Hepatocyte (in vitro differentiated cells): ENCODE results near the gene MYBPC2. TPM values are rescaled to one million over a fixed set of nuclear protein-coding genes. Genes with fewer than 3 reads are reported as not detected.
A peak's percentile ranks its signal among the peaks of the same experiment; 100 is the strongest.

Experiments
- DNase-seq: peaks from one replicate; pipeline ENCODE4 v3.0.0-alpha.2; 2016; ENCODE audit warnings: low spot score
- H2AFZ ChIP-seq: fragments of 200-600 bp; sonication (generic); 2 replicates; pipeline ENCODE4 v1.6.0; 2016; ENCODE audit warnings: antibody characterized with exemption, mild to moderate bottlenecking
- H3K27ac ChIP-seq: fragments of 200-600 bp; sonication (generic); 2 replicates; pipeline ENCODE4 v1.5.1; 2016; ENCODE audit warnings: mild to moderate bottlenecking
- H3K27me3 ChIP-seq: fragments of 200-600 bp; sonication (generic); 2 replicates; pipeline ENCODE4 v1.6.1; 2016
- H3K36me3 ChIP-seq: fragments of 200-600 bp; sonication (generic); replicated peaks from 2 replicates; pipeline ENCODE4 v1.5.1; 2016; ENCODE audit warnings: low read depth; ENCODE audit not compliant: insufficient read depth
- H3K4me1 ChIP-seq: fragments of 200-600 bp; sonication (generic); 2 replicates; pipeline ENCODE4 v1.5.1; 2016; ENCODE audit warnings: mild to moderate bottlenecking, moderate library complexity; ENCODE audit not compliant: insufficient read depth
- H3K4me2 ChIP-seq: fragments of 200-600 bp; sonication (generic); 2 replicates; pipeline ENCODE4 v1.6.0; 2016
- H3K4me3 ChIP-seq: fragments of 200-600 bp; sonication (generic); 2 replicates; pipeline ENCODE4 v1.5.1; 2016; ENCODE audit warnings: mild to moderate bottlenecking
- H3K79me2 ChIP-seq: fragments of 200-600 bp; sonication (generic); 2 replicates; pipeline ENCODE4 v1.6.0; 2017; ENCODE audit warnings: mild to moderate bottlenecking
- H3K9me2 ChIP-seq: fragments of 200-600 bp; sonication (generic); replicated peaks from 2 replicates; pipeline ENCODE4 v1.6.0; 2017; ENCODE audit warnings: mild to moderate bottlenecking; ENCODE audit not compliant: insufficient read depth
- H3K9me3 ChIP-seq: fragments of 200-600 bp; sonication (generic); 2 replicates; pipeline ENCODE4 v1.5.1; 2016; ENCODE audit warnings: low read depth, mild to moderate bottlenecking
- H4K20me1 ChIP-seq: fragments of 200-600 bp; sonication (generic); 2 replicates; pipeline ENCODE4 v1.6.0; 2016; ENCODE audit warnings: mild to moderate bottlenecking; ENCODE audit not compliant: insufficient read depth, poor library complexity, severe bottlenecking
- CTCF ChIP-seq: fragments of 200-600 bp; sonication (generic); IDR thresholded peaks from 2 replicates; pipeline ENCODE4 v1.5.1; 2016; ENCODE audit warnings: antibody characterized with exemption, mild to moderate bottlenecking; ENCODE audit not compliant: poor library complexity
- EZH2 ChIP-seq: fragments of 200-600 bp; sonication (generic); IDR thresholded peaks from 2 replicates; pipeline ENCODE4 v1.6.1; 2016; ENCODE audit warnings: antibody characterized with exemption, mild to moderate bottlenecking, borderline replicate concordance
- EZH2phosphoT487 ChIP-seq: fragments of 200-600 bp; sonication (generic); IDR thresholded peaks from one replicate; pipeline ENCODE4 v1.6.1; 2018; ENCODE audit warnings: antibody characterized with exemption, mild to moderate bottlenecking, low read depth, moderate library complexity; ENCODE audit not compliant: unreplicated experiment, severe bottlenecking
- WGBS: methylation state at CpG from one replicate; pipeline ENCODE4 v1.1.6; 2016; ENCODE audit warnings: low lambda C conversion rate; ENCODE audit errors: missing lambda C conversion rate; 5-methylcytosine and 5-hydroxymethylcytosine counted together
- polyA plus RNA-seq: library from polyadenylated mRNA; unstranded; fragments of >200 nt; fragmentation: Nextera tagmentation; extraction: Ambion mirVana; gene quantifications from 2 replicates; pipeline ENCODE4 v1.2.1, GENCODE V29; 2016
- total RNA-seq: library from RNA; depleted of rRNA; stranded (reverse); fragments of >200 nt; gene quantifications from 2 replicates; pipeline ENCODE4 v1.2.3, GENCODE V29; 2014

MYBPC2 gene
- total and polyA plus RNA-seq, 2 experiments from 2014 or later = 0.07 TPM; not detected in 1

GRCh38 chr19:50447750-50448149 is 15.1 kb downstream of the MYBPC2 start:
- Histone ChIP-seq H3K9me2 (no peaks in the 10 kb centered on the region), H4K20me1 (no peaks in the 10 kb centered on the region), H2AFZ (no peak overlapping the region), H3K4me2 (no peak overlapping the region), H3K27me3 (no peaks in the 10 kb centered on the region), H3K4me1 (no peaks in the 10 kb centered on the region), H3K9me3 (no peaks in the 10 kb centered on the region), H3K4me3 (no peak overlapping the region), H3K36me3 (no peaks in the 10 kb centered on the region), H3K27ac (no peak overlapping the region), H3K79me2 (no peaks in the 10 kb centered on the region)
- TF ChIP-seq EZH2phosphoT487 = no peak
- no peak for TF ChIP-seq CTCF
- no peak for TF ChIP-seq EZH2
- no peak for DNase-seq
- 96% methylated on average over 10 of the region's 10 CpGs for WGBS

- no peak overlapping the region for H3K4me3 ChIP-seq
- H3K9me3 ChIP-seq = no peaks in the 10 kb centered on the region
- no peaks in the 10 kb centered on the region for H3K36me3 ChIP-seq
- H3K4me1 ChIP-seq = no peaks in the 10 kb centered on the region
- DNase-seq = peak; percentile 6
- H3K4me2 ChIP-seq = no peak overlapping the region
- H4K20me1 ChIP-seq = no peaks in the 10 kb centered on the region
- H2AFZ ChIP-seq = no peak overlapping the region
- TF ChIP-seq CTCF (no peak), EZH2phosphoT487 (no peak), EZH2 (no peak)
- no peaks in the 10 kb centered on the region for H3K27me3 ChIP-seq
- no peak overlapping the region for H3K27ac ChIP-seq
- no peaks in the 10 kb centered on the region for H3K79me2 ChIP-seq
- 79% methylated on average over 14 of the region's 14 CpGs for WGBS
- H3K9me2 ChIP-seq = no peaks in the 10 kb centered on the region
These were observed 16.7 kb downstream of the MYBPC2 start for GRCh38 chr19:50449236-50449899.

GRCh38 chr19:50450369-50451222 is 17.9 kb downstream of the MYBPC2 start:
- H3K4me3 ChIP-seq = no peak overlapping the region
- DNase-seq = no peak
- H3K27ac ChIP-seq = no peak overlapping the region
- H3K4me2 ChIP-seq = no peak overlapping the region
- H3K36me3 ChIP-seq = no peaks in the 10 kb centered on the region
- TF ChIP-seq CTCF = no peak
- no peak for TF ChIP-seq EZH2phosphoT487
- TF ChIP-seq EZH2 = no peak
- no peaks in the 10 kb centered on the region for H3K4me1 ChIP-seq
- no peaks in the 10 kb centered on the region for H4K20me1 ChIP-seq
- 89% methylated on average over 30 of the region's 30 CpGs for WGBS
- no peak overlapping the region for H2AFZ ChIP-seq
- H3K9me2 ChIP-seq = no peaks in the 10 kb centered on the region
- no peaks in the 10 kb centered on the region for H3K27me3 ChIP-seq
- H3K79me2 ChIP-seq = no peaks in the 10 kb centered on the region
- H3K9me3 ChIP-seq = no peaks in the 10 kb centered on the region
